ENCODE data around the gene TSR3. TPM values are rescaled to one million over a fixed set of nuclear protein-coding genes. Genes with fewer than 3 reads are reported as not detected.

Gene TSR3
- total RNA-seq, 3 donors from 2014 or later, result 108 to 133 (median 112) TPM

DNA sequence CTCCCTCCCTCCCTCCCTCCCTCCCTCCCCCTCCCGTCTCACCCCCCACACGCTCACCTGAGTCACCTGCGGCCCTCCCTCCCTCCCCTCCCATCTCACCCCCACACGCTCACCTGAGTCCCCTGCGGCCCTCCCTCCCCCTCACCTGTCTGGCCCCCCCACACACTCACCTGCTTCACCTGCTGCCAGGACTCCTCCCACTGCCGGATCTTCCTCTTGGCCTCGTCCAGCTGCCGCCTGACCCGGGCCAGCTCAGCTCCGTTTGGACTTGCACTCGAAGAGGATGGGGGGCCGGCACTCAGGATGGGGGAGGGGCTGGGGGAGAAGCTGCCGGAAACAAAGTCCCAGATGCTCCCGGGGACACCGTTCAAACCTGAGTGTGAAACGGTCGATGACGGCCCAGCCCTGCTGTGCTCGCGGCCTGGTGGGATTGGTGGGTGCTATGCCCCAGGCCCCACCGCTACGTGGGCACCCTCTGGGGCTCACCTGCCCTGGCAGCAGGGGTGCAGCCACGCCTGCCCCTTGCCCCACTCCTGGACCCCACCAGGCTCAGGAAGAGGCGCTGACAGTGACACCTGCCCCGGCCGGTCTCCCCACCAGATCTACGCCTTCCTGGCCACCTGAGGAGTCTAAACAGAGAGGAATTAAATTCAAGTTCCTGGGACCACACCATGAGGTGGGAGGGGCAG, 16.0 kb upstream of the TSR3 start:
- no peak for ATAC-seq

DNA sequence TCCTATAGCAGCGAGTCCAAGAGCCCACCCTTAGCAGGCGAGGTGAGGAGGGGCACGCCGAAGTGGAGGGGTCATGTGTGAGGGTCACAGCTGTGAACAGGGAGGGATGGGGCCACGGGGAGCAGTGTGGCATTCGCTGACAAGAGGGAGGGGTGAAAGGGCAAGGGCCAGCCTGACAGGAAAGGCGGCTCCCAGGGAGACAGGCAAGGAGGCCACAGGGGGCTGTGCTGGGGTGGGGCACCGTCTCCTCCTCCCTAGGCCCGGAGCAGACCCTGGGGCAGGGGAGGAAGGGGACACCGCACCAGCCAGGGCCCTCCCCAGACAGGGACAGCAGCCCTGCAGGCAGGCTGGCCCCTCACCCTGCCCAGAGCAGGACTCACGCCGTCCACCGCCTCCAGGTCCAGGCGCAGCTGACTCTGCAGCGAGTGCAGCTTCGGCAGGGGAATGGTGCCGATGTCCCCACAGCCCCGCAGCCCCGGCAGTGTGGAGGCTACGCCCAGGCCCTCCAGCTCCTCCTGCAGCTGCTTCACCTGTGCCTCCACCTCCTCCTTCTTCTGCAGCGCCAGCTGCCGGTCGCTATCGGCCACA, 15.1 kb upstream of the TSR3 start:
- Mint-ChIP-seq H3K4me3 (no peak overlapping the region), H3K9me3 (no peaks in the 10 kb centered on the region), H3K4me1 (ENCODE audit: low read depth) (peaks cover 2% of the 10 kb centered on the region), H3K36me3 (ENCODE audit: insufficient read depth) (peaks cover 4% of the 10 kb centered on the region), H3K27me3 (ENCODE audit: low read depth) (no peaks in the 10 kb centered on the region)
- ATAC-seq (no peak), DNase-seq (no peak)

More for the DNA sequence above, 16.0 kb upstream of the TSR3 start:
- no peaks in the 10 kb centered on the region for H3K9me3 Mint-ChIP-seq
- peaks cover 2% of the 10 kb centered on the region for H3K4me1 Mint-ChIP-seq (ENCODE audit: low read depth)
- H3K27me3 Mint-ChIP-seq (ENCODE audit: low read depth), result no peaks in the 10 kb centered on the region
- H3K36me3 Mint-ChIP-seq (ENCODE audit: insufficient read depth), result peaks cover 4% of the 10 kb centered on the region
- no peak overlapping the region for H3K4me3 Mint-ChIP-seq
- DNase-seq, result no peak

DNA sequence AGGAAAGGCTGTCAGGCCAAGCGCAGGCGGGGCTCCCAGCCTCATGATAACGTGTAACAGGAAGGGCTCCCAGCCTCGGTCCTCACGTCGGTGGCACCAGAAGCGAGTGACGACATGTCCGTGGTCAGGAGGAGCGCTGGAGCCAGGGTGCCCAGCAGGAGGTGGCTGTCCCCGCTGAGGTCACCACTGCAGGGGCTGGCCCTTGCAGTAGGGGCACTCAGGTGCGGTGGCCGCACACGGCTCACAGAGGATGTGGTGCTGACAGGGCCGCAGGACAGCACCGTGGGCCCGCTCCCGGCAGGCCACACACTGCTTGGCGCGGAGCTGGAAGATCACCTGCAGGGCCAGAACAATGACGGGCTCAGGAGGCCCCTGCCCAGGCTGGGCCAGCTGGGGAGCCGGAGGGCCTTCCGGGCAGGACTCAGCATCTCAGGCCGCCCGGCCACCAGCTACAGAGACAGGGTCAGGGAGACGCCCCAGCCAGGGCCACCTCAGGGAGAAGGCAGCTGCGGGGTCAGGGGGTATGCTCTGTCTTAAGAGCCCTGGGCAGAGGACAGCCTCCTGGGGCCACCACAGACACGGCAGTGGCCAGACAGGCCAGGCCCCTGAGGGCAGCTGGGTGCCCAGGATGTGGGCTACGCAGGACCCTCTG, 14.5 kb upstream of the TSR3 start:
- H3K36me3 Mint-ChIP-seq (ENCODE audit: insufficient read depth), result peaks cover 4% of the 10 kb centered on the region
- DNase-seq (no peak), ATAC-seq (no peak)
- peaks cover 2% of the 10 kb centered on the region for H3K4me1 Mint-ChIP-seq (ENCODE audit: low read depth)
- no peak overlapping the region for H3K4me3 Mint-ChIP-seq
- no peaks in the 10 kb centered on the region for H3K27me3 Mint-ChIP-seq (ENCODE audit: low read depth)
- no peaks in the 10 kb centered on the region for H3K9me3 Mint-ChIP-seq

DNA sequence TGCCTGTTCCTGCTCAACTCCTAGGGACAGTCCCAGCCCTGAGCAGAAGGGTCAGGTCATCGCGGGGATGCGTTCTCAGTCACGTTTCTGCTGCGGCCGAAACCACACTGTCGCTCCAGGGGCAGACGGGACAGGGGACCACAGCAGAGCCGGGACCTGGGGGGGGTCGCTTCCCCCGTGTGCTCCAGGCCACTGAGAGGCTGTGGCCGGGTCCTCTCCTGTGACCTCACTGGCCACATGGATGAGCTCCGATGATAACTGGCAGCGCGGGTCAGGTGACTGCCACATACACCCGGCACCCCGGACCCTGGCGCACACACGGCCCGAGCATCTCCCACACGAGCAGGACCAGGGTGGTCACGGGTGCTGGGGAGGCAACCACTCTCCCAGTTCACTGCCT, 12.8 kb upstream of the TSR3 start:
- Mint-ChIP-seq H3K4me1 (ENCODE audit: low read depth) (peaks cover 2% of the 10 kb centered on the region), H3K27me3 (ENCODE audit: low read depth) (no peaks in the 10 kb centered on the region), H3K9me3 (no peaks in the 10 kb centered on the region), H3K36me3 (ENCODE audit: insufficient read depth) (peaks cover 4% of the 10 kb centered on the region), H3K4me3 (no peak overlapping the region)
- no peak for DNase-seq
- ATAC-seq, result no peak

DNA sequence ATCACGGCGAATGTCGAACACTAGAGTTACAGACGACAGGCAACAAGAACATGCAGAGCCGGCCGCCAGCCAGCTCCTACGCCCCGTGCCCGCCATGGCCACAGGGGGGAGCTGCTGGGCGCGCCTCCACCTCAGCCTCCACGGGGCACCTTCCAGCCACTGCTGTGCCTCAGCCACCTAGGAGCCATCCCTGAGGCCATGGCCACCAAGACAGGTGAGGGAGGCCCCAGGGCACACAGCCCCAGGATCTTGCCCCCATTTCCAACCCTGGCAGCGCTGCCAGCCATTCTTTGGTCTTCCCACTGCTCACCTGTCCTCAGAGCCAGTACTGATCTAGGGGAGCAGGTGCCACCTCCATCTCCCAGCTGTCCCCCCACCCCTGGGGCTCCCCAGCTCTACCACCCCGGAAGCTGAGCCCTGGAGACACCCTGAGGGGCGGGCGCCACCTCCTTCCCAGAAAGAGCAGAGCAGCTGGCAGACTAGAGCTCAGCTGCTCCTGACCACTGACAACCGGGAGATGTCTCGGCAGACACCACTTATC, 11.9 kb upstream of the TSR3 start:
- H3K27me3 Mint-ChIP-seq (ENCODE audit: low read depth), result no peaks in the 10 kb centered on the region
- ATAC-seq, result peak; percentile 95 to 98
- DNase-seq, result peak; percentile 63
- H3K9me3 Mint-ChIP-seq, result no peaks in the 10 kb centered on the region
- peaks cover 2% of the 10 kb centered on the region for H3K4me1 Mint-ChIP-seq (ENCODE audit: low read depth)
- H3K4me3 Mint-ChIP-seq, result no peak overlapping the region
- H3K36me3 Mint-ChIP-seq (ENCODE audit: insufficient read depth), result peaks cover 4% of the 10 kb centered on the region

DNA sequence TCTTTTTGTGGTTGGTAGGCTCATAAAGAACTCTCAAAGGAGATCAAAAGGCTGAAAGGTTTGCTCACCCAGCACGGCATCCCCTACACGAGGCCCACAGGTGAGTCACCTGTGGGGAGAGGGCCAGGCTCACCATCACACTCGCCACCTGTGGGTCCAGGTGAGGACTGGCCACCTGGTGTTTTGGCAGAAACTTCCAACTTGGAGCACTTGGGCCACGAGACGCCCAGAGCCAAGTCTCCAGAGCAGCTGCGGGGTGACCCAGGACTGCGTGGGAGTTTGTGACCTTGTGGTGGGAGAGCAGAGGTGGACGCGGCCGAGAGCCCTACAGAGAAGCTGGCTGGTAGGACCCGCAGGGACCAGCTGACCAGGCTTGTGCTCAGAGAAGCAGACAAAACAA, 11.1 kb upstream of the TSR3 start:
- Mint-ChIP-seq H3K4me1 (ENCODE audit: low read depth) (peaks cover 4% of the 10 kb centered on the region), H3K9me3 (no peaks in the 10 kb centered on the region), H3K4me3 (no peak overlapping the region), H3K27me3 (ENCODE audit: low read depth) (no peaks in the 10 kb centered on the region), H3K36me3 (ENCODE audit: insufficient read depth) (peaks cover 4% of the 10 kb centered on the region)
- DNase-seq (no peak), ATAC-seq (no peak)

DNA sequence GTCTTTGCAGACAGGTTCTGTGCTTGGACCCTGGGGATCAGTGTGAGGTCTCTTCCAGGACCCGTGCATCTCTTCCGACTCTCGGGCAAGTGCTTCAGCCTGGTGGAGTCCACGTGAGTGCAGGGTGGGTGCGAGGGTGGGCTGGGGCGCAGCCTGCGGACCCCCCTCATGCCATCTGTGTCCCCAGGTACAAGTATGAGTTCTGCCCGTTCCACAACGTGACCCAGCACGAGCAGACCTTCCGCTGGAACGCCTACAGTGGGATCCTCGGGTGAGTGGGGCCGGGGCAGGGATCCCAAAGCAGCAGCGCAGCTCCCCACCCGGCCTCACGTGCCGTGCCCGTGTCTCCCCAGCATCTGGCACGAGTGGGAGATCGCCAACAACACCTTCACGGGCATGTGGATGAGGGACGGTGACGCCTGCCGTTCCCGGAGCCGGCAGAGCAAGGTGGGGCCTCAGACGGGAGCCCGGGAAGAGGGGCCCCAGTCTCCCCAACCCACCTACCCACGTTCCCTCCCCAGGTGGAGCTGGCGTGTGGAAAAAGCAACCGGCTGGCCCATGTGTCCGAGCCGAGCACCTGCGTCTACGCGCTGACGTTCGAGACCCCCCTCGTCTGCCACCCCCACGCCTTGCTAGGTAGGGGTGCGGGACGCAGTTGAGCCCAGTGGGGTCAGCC, 10.1 kb upstream of the TSR3 start:
- Mint-ChIP-seq H3K9me3 (no peaks in the 10 kb centered on the region), H3K27me3 (ENCODE audit: low read depth) (no peaks in the 10 kb centered on the region), H3K4me3 (no peak overlapping the region), H3K4me1 (ENCODE audit: low read depth) (peaks cover 4% of the 10 kb centered on the region), H3K36me3 (ENCODE audit: insufficient read depth) (peaks cover 4% of the 10 kb centered on the region)
- no peak for DNase-seq
- ATAC-seq, result no peak

DNA sequence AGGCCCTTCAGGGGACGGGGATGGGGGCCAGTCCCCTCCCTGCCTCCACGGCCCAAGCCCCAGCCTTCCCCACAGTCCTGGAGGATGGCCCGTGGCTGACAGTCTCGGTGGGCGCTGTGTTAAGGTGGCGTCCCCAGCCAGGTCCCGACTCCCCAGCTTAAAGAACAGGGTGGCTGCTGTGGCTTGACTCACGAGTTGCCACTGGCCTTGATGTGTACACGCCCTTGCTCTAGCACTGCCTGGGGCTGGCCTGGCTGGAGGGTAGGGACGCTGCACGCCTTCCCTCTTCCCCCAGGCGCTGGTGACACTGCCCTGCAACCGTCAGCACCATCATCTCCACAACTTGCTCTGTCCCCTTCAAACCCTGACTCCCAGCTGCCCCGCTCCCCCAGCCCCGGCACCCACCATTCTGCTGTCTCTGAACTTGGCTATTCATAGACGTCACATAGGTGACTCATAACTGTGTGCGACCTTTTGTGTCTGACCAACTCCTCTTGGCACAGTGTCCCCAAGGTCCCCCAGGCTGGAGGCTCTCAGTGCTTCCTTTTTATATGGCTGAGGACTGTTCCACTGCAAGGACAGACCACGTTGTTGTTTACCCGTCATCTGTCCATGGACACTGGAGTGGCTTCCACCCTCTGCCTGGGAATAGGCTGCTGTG, 6.4 kb upstream of the TSR3 start:
- peaks cover 16% of the 10 kb centered on the region for H3K4me1 Mint-ChIP-seq (ENCODE audit: low read depth)
- no peaks in the 10 kb centered on the region for H3K9me3 Mint-ChIP-seq
- no peaks in the 10 kb centered on the region for H3K27me3 Mint-ChIP-seq (ENCODE audit: low read depth)
- ATAC-seq, result peak in 1 of 2 donors; percentile 12
- no peak for DNase-seq
- H3K4me3 Mint-ChIP-seq, result no peak overlapping the region
- no peaks in the 10 kb centered on the region for H3K36me3 Mint-ChIP-seq (ENCODE audit: insufficient read depth)

DNA sequence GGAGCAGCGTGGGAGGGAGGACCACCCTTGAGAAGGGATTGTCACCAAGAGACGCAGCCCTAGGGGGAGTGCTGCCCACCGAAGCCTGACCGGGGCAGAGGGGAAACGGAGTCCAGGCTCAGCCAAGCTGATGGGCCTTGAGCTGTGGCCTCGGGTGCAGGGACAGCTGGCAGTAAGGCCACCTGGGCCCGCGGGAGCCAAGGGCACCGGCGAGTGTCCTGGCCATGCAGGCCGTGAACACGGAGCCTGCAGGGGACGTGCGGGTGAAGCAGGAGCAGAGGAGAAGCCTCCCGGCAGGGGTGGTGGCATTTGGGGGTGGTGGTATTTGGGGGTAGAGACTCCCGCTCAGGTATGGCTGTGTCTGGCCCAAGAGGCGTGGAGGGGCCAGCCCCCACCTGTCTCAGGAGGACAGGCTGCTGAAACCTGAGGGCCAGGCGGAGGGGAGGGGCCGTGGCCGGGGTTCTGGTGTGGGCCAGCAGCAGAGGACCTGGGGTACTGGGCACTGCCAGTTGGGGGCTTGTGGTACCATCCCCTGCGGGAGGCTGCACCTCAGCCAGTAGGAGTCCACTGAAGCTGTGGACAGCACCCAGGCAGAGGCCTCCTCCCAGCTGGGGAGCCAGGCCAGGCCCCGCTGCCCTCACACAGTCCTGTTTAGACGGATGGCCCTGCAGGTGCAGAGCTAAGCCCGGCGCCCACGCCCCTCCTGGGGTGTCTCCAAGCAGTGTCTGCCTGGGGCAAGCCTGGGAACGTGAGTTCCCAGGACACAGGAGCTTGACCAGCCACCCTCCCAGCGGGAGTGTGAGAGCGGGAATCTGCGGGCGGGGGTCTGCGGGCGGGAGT, 4.6 kb upstream of the TSR3 start:
- peaks cover 24% of the 10 kb centered on the region for H3K4me1 Mint-ChIP-seq (ENCODE audit: low read depth)
- ATAC-seq (no peak), DNase-seq (no peak)
- no peaks in the 10 kb centered on the region for H3K36me3 Mint-ChIP-seq (ENCODE audit: insufficient read depth)
- H3K9me3 Mint-ChIP-seq, result no peaks in the 10 kb centered on the region
- no peak overlapping the region for H3K4me3 Mint-ChIP-seq
- H3K27me3 Mint-ChIP-seq (ENCODE audit: low read depth), result no peaks in the 10 kb centered on the region

DNA sequence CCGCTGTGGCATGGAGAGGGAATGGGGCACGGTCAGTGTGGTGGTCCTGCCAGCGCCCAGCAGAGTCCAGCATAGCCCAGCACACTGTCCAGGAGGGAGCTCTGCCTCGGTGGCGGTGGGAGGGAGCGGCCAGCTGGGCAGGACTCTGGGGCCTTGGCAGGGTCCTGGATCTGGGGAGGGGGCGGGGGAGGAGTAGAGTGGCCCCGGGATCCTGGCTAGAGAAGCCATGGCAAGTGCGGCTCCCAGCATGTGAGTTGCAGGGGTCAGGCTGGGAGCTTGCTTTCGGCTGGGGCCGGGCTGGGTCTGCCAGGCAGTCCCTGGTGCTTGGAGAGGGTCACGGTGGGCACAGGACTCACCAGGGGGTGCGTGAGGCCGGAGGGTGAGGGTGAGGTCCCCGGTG, 3.9 kb upstream of the TSR3 start:
- Mint-ChIP-seq H3K4me3 (no peak overlapping the region), H3K27me3 (ENCODE audit: low read depth) (no peaks in the 10 kb centered on the region), H3K9me3 (no peaks in the 10 kb centered on the region), H3K36me3 (ENCODE audit: insufficient read depth) (no peaks in the 10 kb centered on the region), H3K4me1 (ENCODE audit: low read depth) (peaks cover 27% of the 10 kb centered on the region)
- no peak for ATAC-seq
- no peak for DNase-seq

DNA sequence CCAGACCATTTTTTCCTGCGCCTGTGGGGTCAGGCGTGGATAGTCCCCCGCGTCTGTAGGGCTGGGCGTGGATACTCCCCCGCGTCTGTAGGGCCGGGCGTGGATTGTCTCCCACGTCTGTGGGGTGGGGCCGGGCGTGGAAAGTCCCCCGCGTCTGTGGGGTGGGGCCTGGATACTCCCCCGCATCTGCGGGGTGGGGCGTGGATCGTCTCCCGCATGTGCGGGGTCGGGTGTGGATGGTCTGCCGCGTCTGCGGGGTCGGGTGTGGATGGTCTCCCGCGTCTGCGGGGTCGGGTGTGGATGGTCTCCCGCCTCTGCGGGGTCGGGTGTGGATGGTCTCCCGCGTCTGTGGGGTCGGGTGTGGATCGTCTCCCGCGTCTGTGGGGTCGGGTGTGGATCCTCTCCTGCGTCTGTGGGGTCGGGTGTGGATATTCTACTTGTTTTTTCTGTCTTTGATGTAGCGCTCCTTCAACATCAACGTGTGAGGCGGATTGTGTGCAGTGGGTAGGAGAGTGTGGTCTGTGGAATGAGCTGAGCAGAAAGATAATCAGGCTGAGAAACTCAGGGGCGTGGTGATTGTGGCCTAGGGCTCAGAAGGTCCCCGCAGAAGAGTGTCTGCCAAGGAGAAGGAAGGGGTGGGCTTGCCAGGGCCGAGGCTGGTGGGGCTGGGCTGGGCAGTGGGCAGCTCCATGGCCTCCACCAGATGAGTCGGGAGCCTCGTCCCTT, 3.3 kb upstream of the TSR3 start:
- Mint-ChIP-seq H3K4me1 (ENCODE audit: low read depth) (peaks cover 32% of the 10 kb centered on the region), H3K9me3 (no peaks in the 10 kb centered on the region), H3K4me3 (peak overlapping the region; percentile 49)

DNA sequence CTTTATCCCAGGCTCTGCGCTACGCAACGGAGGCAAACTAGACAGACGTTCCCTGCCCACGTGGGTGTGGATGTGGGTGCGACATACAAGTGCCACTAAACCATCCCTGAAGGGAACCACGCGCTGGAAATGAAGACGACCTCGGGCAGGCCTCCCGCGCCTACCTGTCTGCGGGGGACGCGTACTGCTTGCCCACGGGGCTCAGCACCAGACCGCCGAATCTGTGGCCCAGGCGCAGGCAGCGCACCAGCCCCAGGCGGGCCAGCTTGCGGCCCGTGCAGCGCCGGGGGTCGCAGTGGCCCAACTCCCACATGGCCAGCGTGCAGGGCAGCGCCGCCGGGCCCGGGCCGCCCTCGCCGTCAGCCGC, 480 bp downstream of the TSR3 start:
- Mint-ChIP-seq H3K36me3 (ENCODE audit: insufficient read depth) (no peaks in the 10 kb centered on the region), H3K9me3 (no peaks in the 10 kb centered on the region)
- peak; percentile 11 to 30 for ATAC-seq

More for the DNA sequence above, 3.3 kb upstream of the TSR3 start:
- no peaks in the 10 kb centered on the region for H3K27me3 Mint-ChIP-seq (ENCODE audit: low read depth)
- no peaks in the 10 kb centered on the region for H3K36me3 Mint-ChIP-seq (ENCODE audit: insufficient read depth)
- ATAC-seq (no peak), DNase-seq (no peak)

DNA sequence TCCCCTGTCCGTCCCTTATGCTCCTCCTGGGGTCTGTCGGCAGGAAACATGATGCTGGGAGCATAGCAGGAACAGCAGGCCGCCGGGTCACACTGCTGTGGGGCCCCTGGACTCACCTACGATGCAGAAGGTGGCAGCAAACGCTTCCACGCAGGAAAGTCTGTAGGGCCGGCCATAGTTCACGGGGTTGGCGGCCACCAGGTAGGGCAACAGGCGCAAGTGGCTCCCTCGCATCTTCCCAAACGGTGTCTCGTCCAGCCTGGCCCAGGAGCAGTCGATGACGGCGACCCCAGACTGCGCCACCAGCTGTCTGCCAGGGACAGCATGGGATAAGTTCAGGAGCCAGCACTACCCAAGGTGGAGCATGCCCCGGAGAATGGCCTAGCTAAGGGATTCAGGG, 987 bp downstream of the TSR3 start:
- H3K4me3 Mint-ChIP-seq, result peak overlapping the region; percentile 82
- H3K9me3 Mint-ChIP-seq, result no peaks in the 10 kb centered on the region
- H3K36me3 Mint-ChIP-seq (ENCODE audit: insufficient read depth), result no peaks in the 10 kb centered on the region
- H3K4me1 Mint-ChIP-seq (ENCODE audit: low read depth), result peaks cover 30% of the 10 kb centered on the region
- no peak for DNase-seq
- no peak for ATAC-seq
- H3K27me3 Mint-ChIP-seq (ENCODE audit: low read depth), result no peaks in the 10 kb centered on the region

More for the DNA sequence above, 480 bp downstream of the TSR3 start:
- H3K4me3 Mint-ChIP-seq, result peak overlapping the region; percentile 82
- H3K27me3 Mint-ChIP-seq (ENCODE audit: low read depth), result no peaks in the 10 kb centered on the region
- peaks cover 30% of the 10 kb centered on the region for H3K4me1 Mint-ChIP-seq (ENCODE audit: low read depth)
- no peak for DNase-seq

Data from activated T-cell treated with anti-CD3 and anti-CD28 coated beads, Interleukin-2, amount 50 U/mL, for 4 hours (primary cell).